NK-92 treated with Interleukin-12 subunit alpha and Interleukin-12 subunit beta, amount 100 ng/mL, for 24 hours (cell line): ENCODE results near the gene ZNF423.

Experiments
- DNase-seq: peaks from one replicate; lab custom pipeline; 2025; lab: John Stamatoyannopoulos, UW

Gene ZNF423

DNA sequence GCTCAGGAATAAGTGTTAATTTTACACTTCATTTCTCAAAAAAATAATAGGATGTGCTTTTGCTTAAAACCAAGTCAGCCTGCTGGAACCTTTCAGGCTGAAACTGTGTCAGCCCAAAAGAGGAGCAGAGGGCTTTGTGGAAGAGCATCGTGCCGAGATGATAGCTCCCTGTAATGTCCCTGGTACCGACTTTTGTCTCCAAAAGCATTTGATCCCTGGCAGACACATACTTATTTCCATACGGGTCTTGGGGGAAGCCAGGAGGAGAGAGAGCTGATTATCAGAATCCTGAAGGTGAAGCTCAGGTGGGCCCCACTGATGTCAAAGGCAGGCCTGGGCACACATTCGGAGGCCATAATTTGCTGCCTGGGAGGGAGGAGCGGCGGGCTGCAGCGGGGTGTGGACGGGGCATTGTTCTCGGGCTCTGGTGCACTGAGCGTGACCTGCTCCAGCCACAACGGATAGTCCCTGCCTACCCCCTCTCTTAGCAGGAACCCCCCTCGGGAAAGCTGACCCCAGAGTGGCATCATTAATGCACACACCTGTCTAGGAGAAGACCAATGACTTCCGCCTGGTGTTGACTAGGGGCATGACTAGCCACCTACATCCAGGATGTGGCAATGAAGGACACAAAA is 326.4 kb downstream of the ZNF423 start:
- no peak for DNase-seq

DNA sequence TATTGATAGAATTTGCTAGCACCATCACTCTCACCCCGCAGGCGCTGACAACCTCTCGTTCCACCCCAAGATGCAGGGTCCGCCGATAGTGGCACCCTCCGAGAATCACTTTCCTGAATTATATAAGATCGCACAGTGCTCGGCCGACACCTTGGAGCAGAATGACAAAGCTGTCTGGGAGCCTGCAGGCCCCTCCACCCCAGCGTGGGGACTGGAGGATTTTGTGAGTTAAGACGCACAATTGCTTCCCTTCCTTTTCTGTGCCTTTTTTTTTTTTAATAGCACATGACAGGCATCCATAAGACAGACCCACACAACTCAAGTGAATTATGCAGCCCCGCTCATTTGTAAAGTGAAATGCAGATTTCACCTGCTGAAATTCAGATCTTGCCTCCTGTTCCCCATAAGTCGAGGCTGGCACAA is 327.0 kb downstream of the ZNF423 start:
- DNase-seq, result no peak

DNA sequence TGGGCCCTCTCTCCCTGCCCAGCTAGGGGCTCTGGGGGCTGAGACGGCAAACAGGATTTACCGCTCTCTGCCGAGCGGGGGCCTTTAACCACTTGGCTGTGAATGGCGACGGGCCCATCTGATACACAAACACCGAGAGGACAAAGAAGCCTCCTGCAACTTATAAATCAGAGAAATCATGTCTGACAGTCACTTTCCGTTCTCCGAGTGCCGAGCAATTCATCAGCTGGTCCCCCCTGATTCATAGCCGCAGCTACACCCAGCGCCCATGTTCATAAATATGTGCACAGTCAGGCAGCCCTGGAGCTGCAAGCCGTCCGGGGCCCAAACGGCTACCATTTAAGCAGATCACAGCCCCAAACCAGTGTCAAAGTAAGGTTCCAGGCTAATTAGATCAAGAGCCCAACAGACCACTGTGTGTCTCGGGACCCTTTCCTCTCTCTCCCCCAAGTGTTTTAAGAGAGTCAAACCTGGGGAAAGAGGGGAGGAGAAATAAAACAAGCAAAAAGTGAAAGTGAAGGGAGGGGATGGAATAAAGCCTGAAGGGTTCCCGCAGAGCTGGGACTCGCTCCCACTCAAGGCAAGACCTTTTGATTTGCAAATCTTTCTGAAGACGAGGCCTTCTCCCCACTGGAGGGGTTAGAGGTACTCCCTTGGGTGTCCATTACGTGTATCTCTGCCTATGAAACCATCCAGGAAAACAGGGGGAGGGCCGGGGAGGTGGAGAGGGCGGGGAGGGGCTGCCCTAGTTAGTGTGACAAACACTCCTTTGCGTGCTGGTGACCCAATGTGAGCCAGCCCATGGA is 327.6 kb downstream of the ZNF423 start:
- no peak for DNase-seq

- DNase-seq, result no peak
Observed at GRCh38 chr16:49527611-49528010, 328.3 kb downstream of the ZNF423 start.

- DNase-seq, result no peak
Observed at GRCh38 chr16:49526860-49527365, 329.0 kb downstream of the ZNF423 start.

- no peak for DNase-seq
Observed at GRCh38 chr16:49524947-49525315, 331.0 kb downstream of the ZNF423 start.

GRCh38 chr16:49524216-49524946 is 331.5 kb downstream of the ZNF423 start:
- no peak for DNase-seq

GRCh38 chr16:49523435-49524159 is 332.3 kb downstream of the ZNF423 start:
- DNase-seq, result no peak

- DNase-seq, result no peak
Observed at GRCh38 chr16:49521734-49522325, 334.1 kb downstream of the ZNF423 start.

DNA sequence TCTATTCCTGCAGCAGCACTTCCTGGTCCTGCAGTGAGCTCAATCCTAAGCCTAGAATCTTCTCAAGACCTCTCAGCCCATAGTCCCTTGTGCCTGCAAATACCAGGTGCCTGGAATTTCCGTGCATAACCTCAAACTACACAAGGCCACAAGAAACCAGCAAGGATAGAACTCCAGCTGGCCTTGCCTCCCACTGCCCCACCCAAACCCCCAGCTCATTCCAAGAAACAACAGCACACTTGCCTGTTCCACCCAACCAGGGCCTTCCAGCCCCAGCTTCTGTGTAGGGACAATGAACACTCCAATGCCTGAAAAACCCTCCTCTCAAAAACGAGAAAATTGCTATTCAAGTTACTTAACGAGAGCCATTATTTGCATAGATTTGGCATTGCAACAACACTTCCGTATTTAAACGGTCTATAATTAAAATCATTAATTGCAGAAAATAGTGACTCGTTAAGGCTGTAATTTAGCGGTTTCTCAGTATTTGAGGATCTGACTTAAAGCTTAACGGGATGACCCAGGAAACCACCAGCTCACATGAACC is 335.3 kb downstream of the ZNF423 start:
- DNase-seq, result no peak

GRCh38 chr16:49519741-49520140 is 336.2 kb downstream of the ZNF423 start:
- DNase-seq, result no peak

- DNase-seq, result no peak
Observed at GRCh38 chr16:49519008-49519656, 336.8 kb downstream of the ZNF423 start.

GRCh38 chr16:49516382-49517036 is 339.4 kb downstream of the ZNF423 start:
- no peak for DNase-seq

- no peak for DNase-seq
Observed at GRCh38 chr16:49515861-49516260, 340.1 kb downstream of the ZNF423 start.

DNA sequence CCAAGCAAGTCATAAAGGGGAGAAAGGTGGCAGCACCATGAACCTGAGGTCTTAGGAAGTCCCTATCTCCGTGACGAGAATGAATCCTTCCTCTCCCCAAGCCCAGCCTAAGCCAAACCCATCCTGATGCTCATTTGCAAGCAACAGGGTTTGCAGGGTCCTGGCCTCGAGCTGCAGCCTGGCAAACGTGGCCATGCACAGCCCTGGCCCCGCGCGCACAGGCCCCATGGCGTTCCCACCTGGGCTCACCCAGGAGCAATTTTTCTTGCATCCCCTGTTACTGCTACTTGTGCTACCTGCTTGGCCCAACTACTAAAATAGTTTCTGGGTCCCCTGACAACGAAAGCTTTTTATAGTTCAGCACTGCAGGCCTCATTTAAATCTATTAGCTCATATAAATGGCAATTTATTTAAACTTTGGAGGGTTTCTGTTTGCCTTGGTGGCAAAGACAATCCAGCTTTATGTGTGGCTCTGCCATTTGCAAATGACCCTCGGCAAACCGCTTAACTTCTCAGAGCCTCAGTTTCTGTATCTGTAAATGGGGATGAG is 340.8 kb downstream of the ZNF423 start:
- no peak for DNase-seq

- no peak for DNase-seq
Observed at GRCh38 chr16:49514073-49514980, 341.6 kb downstream of the ZNF423 start.

DNA sequence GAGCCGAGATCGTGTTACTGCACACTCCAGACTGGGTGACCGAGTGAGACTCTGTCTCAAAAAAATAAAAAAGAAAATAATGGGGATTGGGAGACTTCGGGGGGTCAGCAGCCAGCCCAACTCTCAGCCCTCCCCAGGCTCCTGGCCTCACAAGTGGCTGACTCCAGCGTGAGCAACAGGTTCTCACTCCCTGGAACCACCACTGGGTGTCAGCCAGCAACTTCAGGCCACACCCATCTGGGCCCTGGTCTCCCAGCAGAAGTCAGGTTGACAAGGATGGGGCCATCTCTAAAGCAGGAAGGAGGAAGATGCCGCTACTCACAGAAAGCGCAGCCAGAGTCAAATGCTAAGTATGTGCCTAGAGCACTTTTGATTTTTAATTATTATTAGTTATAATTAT is 342.9 kb downstream of the ZNF423 start:
- no peak for DNase-seq

GRCh38 chr16:49510654-49511305 is 345.1 kb downstream of the ZNF423 start:
- no peak for DNase-seq
